WTC11 (cell line): ENCODE measurements around the gene LTBP4. TPM values are rescaled to one million over a fixed set of nuclear protein-coding genes. Genes with fewer than 3 reads are reported as not detected.

Experiments
- ATAC-seq: fragments of 200-7000 bp; cut with Tn5 transposase; 2 replicates; pipeline ENCODE4 v1.10.0; 2021; ENCODE audit warnings: mild to moderate bottlenecking, moderate library complexity
- CTCF ChIA-PET: fragments of 300-600 bp; sonication (Branson Sonifier 250); formaldehyde crosslinking; loops from one replicate; lab custom pipeline; 2021; ENCODE audit warnings: antibody characterized with exemption; lab: Charles Lee
- POLR2A ChIA-PET: fragments of 350-600 bp; sonication (Branson Sonifier 250); formaldehyde crosslinking; loops from one replicate; lab custom pipeline; 2021; ENCODE audit warnings: antibody characterized with exemption; lab: Charles Lee
- DNase-seq: peaks from one replicate; pipeline ENCODE4 v3.0.0; 2021; ENCODE audit warnings: low spot score
- H3K27ac Mint-ChIP-seq: 2 replicates; pipeline ENCODE4 v1.8.0; 2021; ENCODE audit warnings: mixed read lengths
- H3K27me3 Mint-ChIP-seq: 2 replicates; pipeline ENCODE4 v1.8.0; 2021; ENCODE audit warnings: low read depth, mild to moderate bottlenecking, moderate library complexity, mixed read lengths
- H3K36me3 Mint-ChIP-seq: 2 replicates; pipeline ENCODE4 v1.8.0; 2021; ENCODE audit warnings: mixed read lengths
- H3K4me1 Mint-ChIP-seq: 2 replicates; pipeline ENCODE4 v1.8.0; 2022; ENCODE audit warnings: mixed read lengths
- H3K4me3 Mint-ChIP-seq: 2 replicates; pipeline ENCODE4 v1.8.0; 2021; ENCODE audit warnings: mild to moderate bottlenecking, moderate library complexity, mixed read lengths
- H3K9me3 Mint-ChIP-seq: 2 replicates; pipeline ENCODE4 v1.8.0; 2021; ENCODE audit warnings: mixed read lengths
- HMGXB4 ChIP-seq: sonication (generic); formaldehyde crosslinking; IDR thresholded peaks from 2 replicates; pipeline ENCODE4 v1.8.1; 2023; ENCODE audit warnings: mild to moderate bottlenecking, moderate library complexity, missing genetic modification reagents
- ZSCAN18 ChIP-seq: fragments of 250-450 bp; sonication (Bioruptor Pico); IDR thresholded peaks from 2 replicates; pipeline ENCODE4 v2.1.2; 2022; ENCODE audit warnings: mild to moderate bottlenecking, moderate library complexity
- total RNA-seq: library from RNA; stranded (reverse); gene quantifications from 3 replicates; pipeline ENCODE4 v1.2.3, GENCODE V29; 2021
- TF ChIP-seq, protein P1 (sequence below): fragments of 250-450 bp; sonication (Bioruptor Pico); IDR thresholded peaks from 2 replicates; pipeline ENCODE4 v1.9.0; 2021; ENCODE audit warnings: moderate library complexity, mild to moderate bottlenecking, inconsistent platforms, borderline replicate concordance
- TF ChIP-seq, protein P2 (sequence below): sonication (generic); formaldehyde crosslinking; IDR thresholded peaks from 2 replicates; pipeline ENCODE4 v1.8.0; 2023; ENCODE audit warnings: missing genetic modification reagents, mild to moderate bottlenecking, borderline replicate concordance
- TF ChIP-seq, protein P3 (sequence below): sonication (generic); formaldehyde crosslinking; IDR thresholded peaks from 2 replicates; pipeline ENCODE4 v1.8.0; 2022; ENCODE audit warnings: mild to moderate bottlenecking, missing genetic modification reagents
- TF ChIP-seq, protein P4 (sequence below): sonication (generic); formaldehyde crosslinking; IDR thresholded peaks from 2 replicates; pipeline ENCODE4 v1.8.0; 2022; ENCODE audit warnings: missing genetic modification reagents

LTBP4 gene
- total RNA-seq, 1 experiment from 2014 or later: 125 TPM

DNA sequence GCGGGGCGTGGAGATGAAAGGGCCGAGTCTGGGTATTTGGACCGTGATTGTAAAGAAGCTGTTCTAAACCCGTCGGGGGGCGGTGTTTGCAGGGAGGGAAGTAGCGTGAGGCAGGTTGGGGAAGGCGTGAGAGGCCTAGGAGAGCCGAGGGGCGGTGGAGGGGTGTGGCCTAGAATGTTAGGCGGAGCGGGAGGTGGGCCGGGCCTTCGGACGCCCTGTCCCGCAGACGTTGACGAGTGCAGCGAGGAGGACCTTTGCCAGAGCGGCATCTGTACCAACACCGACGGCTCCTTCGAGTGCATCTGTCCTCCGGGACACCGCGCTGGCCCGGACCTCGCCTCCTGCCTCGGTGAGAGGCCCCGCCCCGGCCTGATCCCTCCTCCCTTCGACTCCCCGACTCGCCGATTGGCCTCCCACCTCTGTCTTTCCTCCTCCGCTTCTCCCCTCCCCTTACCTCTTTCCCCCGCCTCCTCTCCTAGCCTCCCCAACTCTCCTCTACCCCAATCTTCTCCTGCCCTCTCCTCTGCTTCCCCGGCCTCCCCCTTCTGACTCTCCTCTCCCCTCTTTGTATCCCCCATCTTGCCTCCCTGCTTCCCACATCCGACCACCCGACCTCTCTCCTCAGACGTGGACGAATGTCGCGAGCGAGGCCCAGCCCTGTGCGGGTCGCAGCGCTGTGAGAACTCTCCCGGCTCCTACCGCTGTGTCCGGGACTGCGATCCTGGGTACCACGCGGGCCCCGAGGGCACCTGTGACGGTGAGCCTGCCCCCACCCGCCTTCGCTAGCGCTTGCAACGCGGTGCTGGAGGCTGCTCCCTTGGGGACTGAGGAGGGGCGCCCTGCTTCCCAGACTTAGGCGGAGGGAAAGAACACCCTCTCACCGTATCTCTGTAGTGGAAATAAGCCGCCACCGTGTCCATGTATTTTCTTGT is 12.8 kb downstream of the LTBP4 start (continued):
- TF ChIP-seq, protein P1, sequence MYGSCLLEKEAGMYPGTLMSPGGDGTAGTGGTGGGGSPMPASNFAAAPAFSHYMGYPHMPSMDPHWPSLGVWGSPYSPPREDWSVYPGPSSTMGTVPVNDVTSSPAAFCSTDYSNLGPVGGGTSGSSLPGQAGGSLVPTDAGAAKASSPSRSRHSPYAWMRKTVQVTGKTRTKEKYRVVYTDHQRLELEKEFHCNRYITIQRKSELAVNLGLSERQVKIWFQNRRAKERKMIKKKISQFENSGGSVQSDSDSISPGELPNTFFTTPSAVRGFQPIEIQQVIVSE (CRISPR knock-in tag): no peak
- TF ChIP-seq, protein P2, sequence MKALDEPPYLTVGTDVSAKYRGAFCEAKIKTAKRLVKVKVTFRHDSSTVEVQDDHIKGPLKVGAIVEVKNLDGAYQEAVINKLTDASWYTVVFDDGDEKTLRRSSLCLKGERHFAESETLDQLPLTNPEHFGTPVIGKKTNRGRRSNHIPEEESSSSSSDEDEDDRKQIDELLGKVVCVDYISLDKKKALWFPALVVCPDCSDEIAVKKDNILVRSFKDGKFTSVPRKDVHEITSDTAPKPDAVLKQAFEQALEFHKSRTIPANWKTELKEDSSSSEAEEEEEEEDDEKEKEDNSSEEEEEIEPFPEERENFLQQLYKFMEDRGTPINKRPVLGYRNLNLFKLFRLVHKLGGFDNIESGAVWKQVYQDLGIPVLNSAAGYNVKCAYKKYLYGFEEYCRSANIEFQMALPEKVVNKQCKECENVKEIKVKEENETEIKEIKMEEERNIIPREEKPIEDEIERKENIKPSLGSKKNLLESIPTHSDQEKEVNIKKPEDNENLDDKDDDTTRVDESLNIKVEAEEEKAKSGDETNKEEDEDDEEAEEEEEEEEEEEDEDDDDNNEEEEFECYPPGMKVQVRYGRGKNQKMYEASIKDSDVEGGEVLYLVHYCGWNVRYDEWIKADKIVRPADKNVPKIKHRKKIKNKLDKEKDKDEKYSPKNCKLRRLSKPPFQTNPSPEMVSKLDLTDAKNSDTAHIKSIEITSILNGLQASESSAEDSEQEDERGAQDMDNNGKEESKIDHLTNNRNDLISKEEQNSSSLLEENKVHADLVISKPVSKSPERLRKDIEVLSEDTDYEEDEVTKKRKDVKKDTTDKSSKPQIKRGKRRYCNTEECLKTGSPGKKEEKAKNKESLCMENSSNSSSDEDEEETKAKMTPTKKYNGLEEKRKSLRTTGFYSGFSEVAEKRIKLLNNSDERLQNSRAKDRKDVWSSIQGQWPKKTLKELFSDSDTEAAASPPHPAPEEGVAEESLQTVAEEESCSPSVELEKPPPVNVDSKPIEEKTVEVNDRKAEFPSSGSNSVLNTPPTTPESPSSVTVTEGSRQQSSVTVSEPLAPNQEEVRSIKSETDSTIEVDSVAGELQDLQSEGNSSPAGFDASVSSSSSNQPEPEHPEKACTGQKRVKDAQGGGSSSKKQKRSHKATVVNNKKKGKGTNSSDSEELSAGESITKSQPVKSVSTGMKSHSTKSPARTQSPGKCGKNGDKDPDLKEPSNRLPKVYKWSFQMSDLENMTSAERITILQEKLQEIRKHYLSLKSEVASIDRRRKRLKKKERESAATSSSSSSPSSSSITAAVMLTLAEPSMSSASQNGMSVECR (CRISPR knock-in tag): peak; percentile 15; the same call in 1 of the 2 replicates
- no peak for TF ChIP-seq ZSCAN18 (CRISPR knock-in tag)
- TF ChIP-seq, protein P3, sequence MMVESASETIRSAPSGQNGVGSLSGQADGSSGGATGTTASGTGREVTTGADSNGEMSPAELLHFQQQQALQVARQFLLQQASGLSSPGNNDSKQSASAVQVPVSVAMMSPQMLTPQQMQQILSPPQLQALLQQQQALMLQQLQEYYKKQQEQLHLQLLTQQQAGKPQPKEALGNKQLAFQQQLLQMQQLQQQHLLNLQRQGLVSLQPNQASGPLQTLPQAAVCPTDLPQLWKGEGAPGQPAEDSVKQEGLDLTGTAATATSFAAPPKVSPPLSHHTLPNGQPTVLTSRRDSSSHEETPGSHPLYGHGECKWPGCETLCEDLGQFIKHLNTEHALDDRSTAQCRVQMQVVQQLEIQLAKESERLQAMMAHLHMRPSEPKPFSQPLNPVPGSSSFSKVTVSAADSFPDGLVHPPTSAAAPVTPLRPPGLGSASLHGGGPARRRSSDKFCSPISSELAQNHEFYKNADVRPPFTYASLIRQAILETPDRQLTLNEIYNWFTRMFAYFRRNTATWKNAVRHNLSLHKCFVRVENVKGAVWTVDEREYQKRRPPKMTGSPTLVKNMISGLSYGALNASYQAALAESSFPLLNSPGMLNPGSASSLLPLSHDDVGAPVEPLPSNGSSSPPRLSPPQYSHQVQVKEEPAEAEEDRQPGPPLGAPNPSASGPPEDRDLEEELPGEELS (CRISPR knock-in tag): peak; percentile 64; the same call in 1 of the 2 replicates

DNA sequence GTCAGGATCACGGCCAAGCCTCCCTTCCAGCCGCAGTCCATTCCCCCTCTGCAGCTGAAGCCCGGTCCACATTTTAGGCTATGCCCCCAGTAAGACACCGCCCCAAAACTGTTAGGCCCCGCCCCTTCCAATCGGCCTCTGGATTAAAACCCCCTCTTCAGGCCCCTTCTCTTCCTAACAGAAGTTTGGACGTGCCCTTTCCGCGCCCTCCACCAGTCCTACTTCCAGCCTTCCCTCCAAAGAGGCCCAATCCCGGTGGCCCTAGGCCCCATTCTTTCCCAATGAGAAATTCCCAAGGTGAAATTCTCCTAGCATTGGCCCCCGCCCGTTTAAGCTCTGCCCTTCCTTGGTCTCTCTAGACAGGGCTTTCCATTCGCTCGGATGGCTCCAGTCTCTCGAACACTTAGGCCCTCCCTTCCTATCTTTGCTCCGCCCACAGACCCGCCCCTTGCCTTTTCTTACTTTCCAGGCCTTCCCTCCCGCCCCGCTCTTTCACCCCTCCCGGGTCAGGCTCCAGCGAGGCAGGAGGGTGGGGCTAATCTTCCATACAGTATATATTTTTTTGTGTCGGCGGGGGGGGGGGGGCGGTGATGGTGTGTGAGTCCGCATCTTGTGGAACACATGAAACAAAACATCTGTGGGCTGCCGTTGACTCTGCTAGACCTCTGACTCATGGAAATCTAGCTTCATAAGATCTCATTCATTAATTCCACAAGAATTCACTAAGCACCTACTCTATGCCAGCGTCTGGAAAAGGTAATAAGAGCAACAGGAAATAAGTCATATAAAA is 13.6 kb downstream of the LTBP4 start:
- CTCF ChIA-PET: interaction anchor here (0.7 to 4.0 kb wide), 13 partner anchors 9 to 449 kb away, joined by 3 to 94 read pairs (median 5); partner anchors contain the start of gene LTBP4
- ATAC-seq: peak; percentile 59
- TF ChIP-seq, protein P4, sequence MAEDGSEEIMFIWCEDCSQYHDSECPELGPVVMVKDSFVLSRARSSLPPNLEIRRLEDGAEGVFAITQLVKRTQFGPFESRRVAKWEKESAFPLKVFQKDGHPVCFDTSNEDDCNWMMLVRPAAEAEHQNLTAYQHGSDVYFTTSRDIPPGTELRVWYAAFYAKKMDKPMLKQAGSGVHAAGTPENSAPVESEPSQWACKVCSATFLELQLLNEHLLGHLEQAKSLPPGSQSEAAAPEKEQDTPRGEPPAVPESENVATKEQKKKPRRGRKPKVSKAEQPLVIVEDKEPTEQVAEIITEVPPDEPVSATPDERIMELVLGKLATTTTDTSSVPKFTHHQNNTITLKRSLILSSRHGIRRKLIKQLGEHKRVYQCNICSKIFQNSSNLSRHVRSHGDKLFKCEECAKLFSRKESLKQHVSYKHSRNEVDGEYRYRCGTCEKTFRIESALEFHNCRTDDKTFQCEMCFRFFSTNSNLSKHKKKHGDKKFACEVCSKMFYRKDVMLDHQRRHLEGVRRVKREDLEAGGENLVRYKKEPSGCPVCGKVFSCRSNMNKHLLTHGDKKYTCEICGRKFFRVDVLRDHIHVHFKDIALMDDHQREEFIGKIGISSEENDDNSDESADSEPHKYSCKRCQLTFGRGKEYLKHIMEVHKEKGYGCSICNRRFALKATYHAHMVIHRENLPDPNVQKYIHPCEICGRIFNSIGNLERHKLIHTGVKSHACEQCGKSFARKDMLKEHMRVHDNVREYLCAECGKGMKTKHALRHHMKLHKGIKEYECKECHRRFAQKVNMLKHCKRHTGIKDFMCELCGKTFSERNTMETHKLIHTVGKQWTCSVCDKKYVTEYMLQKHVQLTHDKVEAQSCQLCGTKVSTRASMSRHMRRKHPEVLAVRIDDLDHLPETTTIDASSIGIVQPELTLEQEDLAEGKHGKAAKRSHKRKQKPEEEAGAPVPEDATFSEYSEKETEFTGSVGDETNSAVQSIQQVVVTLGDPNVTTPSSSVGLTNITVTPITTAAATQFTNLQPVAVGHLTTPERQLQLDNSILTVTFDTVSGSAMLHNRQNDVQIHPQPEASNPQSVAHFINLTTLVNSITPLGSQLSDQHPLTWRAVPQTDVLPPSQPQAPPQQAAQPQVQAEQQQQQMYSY: peak; percentile 99
- no peak for TF ChIP-seq HMGXB4 (CRISPR knock-in tag)
- TF ChIP-seq, protein P2 (CRISPR knock-in tag): 0 out of 2 replicates have a peak, but pooled peaks have one; percentile 8
- TF ChIP-seq, all 79 proteins: peak for 2
- peak; percentile 94 for DNase-seq
- Mint-ChIP-seq H3K27ac (peak overlapping the region; percentile 99), H3K4me1 (peaks cover 20% of the 10 kb centered on the region), H3K4me3 (peak overlapping the region; percentile 90), H3K27me3 (peaks cover 37% of the 10 kb centered on the region), H3K36me3 (peaks cover 25% of the 10 kb centered on the region), H3K9me3 (no peaks in the 10 kb centered on the region)
- POLR2A ChIA-PET: interaction anchor here (3.0 kb wide), 1 partner anchor 11 kb away, joined by 39 read pairs; no protein-coding TSS in a partner anchor
